HFFc6 (cell line): Measurements from ENCODE around the gene ITGA7. TPM values are rescaled to one million over a fixed set of nuclear protein-coding genes. Genes with fewer than 3 reads are reported as not detected.

ENCODE experiments used
- DNase-seq: peaks from one replicate; pipeline ENCODE4 v3.0.0-alpha.2; 2018
- H3K27ac Mint-ChIP-seq: 2 replicates; pipeline ENCODE4 v1.8.0; 2020; ENCODE audit warnings: mild to moderate bottlenecking, mixed read lengths
- H3K27me3 Mint-ChIP-seq: 2 replicates; pipeline ENCODE4 v1.8.0; 2021; ENCODE audit warnings: mild to moderate bottlenecking, moderate library complexity, mixed read lengths; ENCODE audit not compliant: insufficient read depth
- H3K36me3 Mint-ChIP-seq: 2 replicates; pipeline ENCODE4 v1.8.0; 2021; ENCODE audit warnings: low read depth, mixed read lengths
- H3K4me1 Mint-ChIP-seq: 2 replicates; pipeline ENCODE4 v1.8.0; 2020; ENCODE audit warnings: low read depth, mixed read lengths
- H3K4me3 Mint-ChIP-seq: 2 replicates; pipeline ENCODE4 v1.8.0; 2020; ENCODE audit warnings: mild to moderate bottlenecking, moderate library complexity, mixed read lengths
- H3K9me3 Mint-ChIP-seq: 2 replicates; pipeline ENCODE4 v1.8.0; 2020; ENCODE audit warnings: mild to moderate bottlenecking, mixed read lengths
- CTCF ChIP-seq: fragments of 200-600 bp; sonication (generic); IDR thresholded peaks from 2 replicates; pipeline ENCODE4 v1.5.0; 2021; ENCODE audit warnings: antibody characterized with exemption, mild to moderate bottlenecking
- total RNA-seq, 6 experiments: library from RNA; stranded (reverse); fragmentation: NEBNext Ultra II Directional; extraction: Animal tissue kit (Norgen Biotek cat#: 25700); gene quantifications; 2 replicates in 1 of 6; 3 replicates in 5 of 6; pipeline ENCODE4 v1.2.3, GENCODE V29; 2021

Gene ITGA7
- total RNA-seq, 6 experiments from 2014 or later, result 0.95 to 2.3 (median 1.2) TPM

GRCh38 chr12:55723516-55724225 is 16.0 kb upstream of the ITGA7 start:
- DNase-seq, result no peak
- H3K4me1 Mint-ChIP-seq, result peaks cover 81% of the 10 kb centered on the region
- H3K9me3 Mint-ChIP-seq, result no peaks in the 10 kb centered on the region
- H3K27me3 Mint-ChIP-seq, result peaks cover 15% of the 10 kb centered on the region
- TF ChIP-seq CTCF, result no peak
- H3K36me3 Mint-ChIP-seq, result peaks cover 43% of the 10 kb centered on the region
- H3K4me3 Mint-ChIP-seq, result no peak overlapping the region
- H3K27ac Mint-ChIP-seq, result peak overlapping the region; percentile 67

- peaks cover 88% of the 10 kb centered on the region for H3K4me1 Mint-ChIP-seq
- peak overlapping the region; percentile 67; the same call in 1 of the 2 replicates for H3K27ac Mint-ChIP-seq
- no peak for DNase-seq
Observed at GRCh38 chr12:55722948-55723347, 15.2 kb upstream of the ITGA7 start.

GRCh38 chr12:55721601-55722213 is 14.0 kb upstream of the ITGA7 start:
- no peaks in the 10 kb centered on the region for H3K9me3 Mint-ChIP-seq
- no peak for DNase-seq
- H3K27ac Mint-ChIP-seq, result peak overlapping the region; percentile 90
- peaks cover 32% of the 10 kb centered on the region for H3K36me3 Mint-ChIP-seq
- peak overlapping the region; percentile 60; the same call in 1 of the 2 replicates for H3K4me3 Mint-ChIP-seq
- no peak for TF ChIP-seq CTCF
- peaks cover 91% of the 10 kb centered on the region for H3K4me1 Mint-ChIP-seq
- H3K27me3 Mint-ChIP-seq, result peaks cover 13% of the 10 kb centered on the region

More at GRCh38 chr12:55722948-55723347, 15.2 kb upstream of the ITGA7 start:
- no peak for TF ChIP-seq CTCF
- Mint-ChIP-seq H3K36me3 (peaks cover 43% of the 10 kb centered on the region), H3K27me3 (peaks cover 15% of the 10 kb centered on the region), H3K4me3 (no peak overlapping the region), H3K9me3 (no peaks in the 10 kb centered on the region)

- peaks cover 88% of the 10 kb centered on the region for H3K4me1 Mint-ChIP-seq
- H3K9me3 Mint-ChIP-seq, result no peaks in the 10 kb centered on the region
- peak overlapping the region; percentile 60 for H3K4me3 Mint-ChIP-seq
- DNase-seq, result peak; percentile 98
- TF ChIP-seq CTCF, result peak; percentile 80
- peaks cover 27% of the 10 kb centered on the region for H3K36me3 Mint-ChIP-seq
- H3K27me3 Mint-ChIP-seq, result peaks cover 18% of the 10 kb centered on the region
- peak overlapping the region; percentile 90 for H3K27ac Mint-ChIP-seq
Observed at GRCh38 chr12:55720894-55721444, 13.3 kb upstream of the ITGA7 start.

- TF ChIP-seq CTCF, result no peak
- peak; percentile 72 for DNase-seq
- Mint-ChIP-seq H3K4me1 (peaks cover 87% of the 10 kb centered on the region), H3K27ac (peak within 1 kb of the TSS; percentile 90), H3K36me3 (peaks cover 18% of the 10 kb centered on the region), H3K27me3 (peaks cover 21% of the 10 kb centered on the region), H3K4me3 (peak within 1 kb of the TSS; percentile 60), H3K9me3 (no peaks in the 10 kb centered on the region)
Observed at GRCh38 chr12:55720071-55720564, 12.4 kb upstream of the ITGA7 start, which contains the start of gene RDH5. Gene RDH5, plus strand, starts transcription at chr12:55720393. Its CDS starts 792 bp downstream, at chr12:55721185.
